WERI-Rb-1 (cell line): ENCODE results near the gene TREML1.
A peak's percentile ranks its signal among the peaks of the same experiment; 100 is the strongest.

Source experiments
- DNase-seq: peaks from one replicate; pipeline ENCODE4 v3.0.0-alpha.2; 2020
- H3K27ac ChIP-seq: fragments of 250-450 bp; sonication (Bioruptor Pico); 2 replicates; pipeline ENCODE4 v1.5.1; 2020; ENCODE audit warnings: mild to moderate bottlenecking, moderate library complexity
- H3K27me3 ChIP-seq: fragments of 250-450 bp; sonication (Bioruptor Pico); 2 replicates; pipeline ENCODE4 v1.5.1; 2021; ENCODE audit warnings: mild to moderate bottlenecking, low read depth, moderate library complexity; ENCODE audit not compliant: insufficient read depth, severe bottlenecking
- H3K36me3 ChIP-seq: fragments of 250-450 bp; sonication (Bioruptor Pico); 2 replicates; pipeline ENCODE4 v1.5.1; 2020; ENCODE audit warnings: mild to moderate bottlenecking, moderate library complexity
- H3K4me3 ChIP-seq: 2 replicates; pipeline ENCODE4 v1.5.1; 2011; ENCODE audit warnings: low read depth, mild to moderate bottlenecking, control low read depth, low read length
- H3K9me3 ChIP-seq: fragments of 250-450 bp; sonication (Bioruptor Pico); 2 replicates; pipeline ENCODE4 v1.5.1; 2021; ENCODE audit warnings: mild to moderate bottlenecking, moderate library complexity; ENCODE audit not compliant: severe bottlenecking
- TF ChIP-seq, protein P1 (sequence below): IDR thresholded peaks from 2 replicates; pipeline ENCODE4 v1.5.1; 2011; ENCODE audit warnings: low read depth, mild to moderate bottlenecking, control low read depth, inconsistent platforms, low read length

The TREML1 gene

DNA sequence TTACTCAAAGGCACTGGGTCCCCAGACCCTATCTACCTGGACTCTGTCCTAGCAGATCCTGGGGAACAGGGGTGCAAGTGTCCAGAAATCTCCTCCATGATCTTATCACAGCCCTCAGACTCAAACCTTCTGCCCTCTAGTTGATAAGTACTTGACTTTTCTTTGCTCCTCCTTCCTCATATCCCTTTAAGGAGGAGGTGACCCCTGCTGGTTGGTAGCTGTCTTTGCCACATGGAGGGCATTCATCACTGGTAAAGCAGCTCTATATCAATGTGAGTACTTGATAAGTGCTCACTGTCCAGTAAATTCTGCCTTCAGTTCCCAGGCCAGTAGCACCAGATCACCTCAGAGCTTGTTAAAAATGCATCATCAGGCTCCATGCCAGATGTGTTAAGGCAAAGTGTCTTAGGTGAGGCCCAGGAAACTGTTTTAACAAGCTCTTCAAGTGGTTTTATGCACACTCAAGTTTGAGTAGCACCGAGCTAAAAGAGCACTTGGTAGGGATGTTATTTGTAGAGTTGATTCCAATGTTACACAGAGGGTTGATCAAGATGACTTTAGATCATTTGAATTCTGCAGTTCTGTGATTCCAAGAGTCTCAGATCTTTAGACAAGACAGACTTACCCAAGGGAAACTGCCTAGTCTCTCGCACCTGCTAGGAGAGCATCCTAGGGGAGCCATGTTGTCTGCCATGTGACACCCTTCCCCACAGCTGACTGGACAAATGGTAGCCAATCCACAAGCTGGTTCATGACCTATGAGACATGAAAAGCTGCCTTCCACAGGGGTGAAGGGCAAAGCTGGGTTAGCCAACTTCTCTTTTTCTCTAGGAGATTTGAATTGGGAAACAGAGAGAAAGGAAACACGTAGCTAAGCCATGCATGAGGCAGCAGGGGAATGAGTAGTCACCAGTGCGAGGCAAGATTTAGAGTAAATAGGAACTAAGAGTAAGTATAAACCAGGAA is 28.2 kb upstream of the TREML1 start:
- Histone ChIP-seq H3K36me3 (no peaks in the 10 kb centered on the region), H3K9me3 (no peaks in the 10 kb centered on the region), H3K27ac (peak overlapping the region; percentile 19; the same call in 1 of the 2 replicates), H3K27me3 (no peaks in the 10 kb centered on the region), H3K4me3 (no peak overlapping the region)
- TF ChIP-seq, protein P1, sequence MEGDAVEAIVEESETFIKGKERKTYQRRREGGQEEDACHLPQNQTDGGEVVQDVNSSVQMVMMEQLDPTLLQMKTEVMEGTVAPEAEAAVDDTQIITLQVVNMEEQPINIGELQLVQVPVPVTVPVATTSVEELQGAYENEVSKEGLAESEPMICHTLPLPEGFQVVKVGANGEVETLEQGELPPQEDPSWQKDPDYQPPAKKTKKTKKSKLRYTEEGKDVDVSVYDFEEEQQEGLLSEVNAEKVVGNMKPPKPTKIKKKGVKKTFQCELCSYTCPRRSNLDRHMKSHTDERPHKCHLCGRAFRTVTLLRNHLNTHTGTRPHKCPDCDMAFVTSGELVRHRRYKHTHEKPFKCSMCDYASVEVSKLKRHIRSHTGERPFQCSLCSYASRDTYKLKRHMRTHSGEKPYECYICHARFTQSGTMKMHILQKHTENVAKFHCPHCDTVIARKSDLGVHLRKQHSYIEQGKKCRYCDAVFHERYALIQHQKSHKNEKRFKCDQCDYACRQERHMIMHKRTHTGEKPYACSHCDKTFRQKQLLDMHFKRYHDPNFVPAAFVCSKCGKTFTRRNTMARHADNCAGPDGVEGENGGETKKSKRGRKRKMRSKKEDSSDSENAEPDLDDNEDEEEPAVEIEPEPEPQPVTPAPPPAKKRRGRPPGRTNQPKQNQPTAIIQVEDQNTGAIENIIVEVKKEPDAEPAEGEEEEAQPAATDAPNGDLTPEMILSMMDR: peak; percentile 93
- peak; percentile 89 for DNase-seq

DNA sequence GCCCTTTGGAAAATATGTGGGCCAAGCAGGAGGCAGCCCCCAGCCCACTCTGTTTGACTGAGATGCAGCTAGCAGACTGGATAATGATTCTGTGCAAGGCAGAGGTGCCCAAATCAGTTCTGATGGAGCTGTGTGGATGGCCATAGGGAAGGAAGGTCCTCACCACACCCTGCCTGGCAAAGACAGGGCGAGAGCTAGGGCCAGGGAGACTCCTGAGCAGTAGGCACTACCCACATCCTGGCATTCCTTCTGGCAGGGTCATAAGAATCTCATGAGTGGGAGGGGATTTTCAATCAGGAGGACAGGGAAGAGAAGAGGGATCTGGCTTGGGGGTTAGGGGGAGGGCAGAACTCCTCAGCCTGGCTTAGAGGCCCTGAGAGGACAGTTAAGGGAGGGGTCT is 27.4 kb upstream of the TREML1 start:
- Histone ChIP-seq H3K4me3 (no peak overlapping the region), H3K9me3 (no peaks in the 10 kb centered on the region), H3K27ac (peak overlapping the region; percentile 19; the same call in 1 of the 2 replicates), H3K36me3 (no peaks in the 10 kb centered on the region), H3K27me3 (no peaks in the 10 kb centered on the region)
- DNase-seq: peak; percentile 50
- TF ChIP-seq, protein P1: no peak

DNA sequence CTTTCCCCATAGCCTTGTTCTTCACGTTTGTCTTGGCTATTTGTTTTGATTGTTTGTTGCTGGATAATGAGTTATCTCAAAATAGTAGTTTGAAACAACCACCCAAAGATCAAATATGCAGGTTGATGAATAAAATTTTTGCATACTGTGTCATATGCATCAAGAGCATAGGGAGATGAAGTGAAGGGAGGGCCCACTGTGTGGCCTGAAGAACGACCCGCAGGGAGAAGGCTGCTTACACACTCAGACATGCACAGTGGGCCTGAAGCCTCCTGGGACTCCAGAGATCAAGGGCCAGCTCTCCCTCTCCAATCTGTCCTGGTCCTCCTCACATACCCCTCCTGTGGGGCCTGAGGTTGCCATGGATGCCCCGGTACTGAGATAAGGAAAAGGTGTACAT is 25.0 kb upstream of the TREML1 start:
- Histone ChIP-seq H3K27me3 (no peaks in the 10 kb centered on the region), H3K4me3 (no peak overlapping the region), H3K36me3 (no peaks in the 10 kb centered on the region), H3K9me3 (no peaks in the 10 kb centered on the region), H3K27ac (no peak overlapping the region)
- TF ChIP-seq, protein P1: no peak
- DNase-seq: no peak

DNA sequence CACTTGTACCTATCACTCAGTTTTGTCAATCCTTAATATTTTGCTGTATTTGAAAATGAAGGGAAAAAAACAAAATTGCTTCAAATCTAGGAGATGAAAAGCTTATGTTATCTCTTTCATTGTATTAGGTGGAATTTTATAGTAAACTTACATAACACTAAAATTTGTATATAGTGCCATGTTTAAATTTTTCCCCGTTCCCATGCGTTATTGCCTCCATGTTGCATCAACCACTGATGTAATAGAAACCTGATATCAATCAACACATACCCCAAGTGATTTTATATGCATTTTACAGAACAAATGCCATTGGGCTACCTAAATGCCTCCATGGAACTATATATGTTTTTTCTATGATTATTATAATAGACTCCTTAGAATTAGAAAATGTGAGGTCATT is 23.5 kb upstream of the TREML1 start:
- Histone ChIP-seq H3K27me3 (no peaks in the 10 kb centered on the region), H3K4me3 (no peak overlapping the region), H3K36me3 (no peaks in the 10 kb centered on the region), H3K9me3 (no peaks in the 10 kb centered on the region), H3K27ac (no peak overlapping the region)
- TF ChIP-seq, protein P1: no peak
- no peak for DNase-seq

DNA sequence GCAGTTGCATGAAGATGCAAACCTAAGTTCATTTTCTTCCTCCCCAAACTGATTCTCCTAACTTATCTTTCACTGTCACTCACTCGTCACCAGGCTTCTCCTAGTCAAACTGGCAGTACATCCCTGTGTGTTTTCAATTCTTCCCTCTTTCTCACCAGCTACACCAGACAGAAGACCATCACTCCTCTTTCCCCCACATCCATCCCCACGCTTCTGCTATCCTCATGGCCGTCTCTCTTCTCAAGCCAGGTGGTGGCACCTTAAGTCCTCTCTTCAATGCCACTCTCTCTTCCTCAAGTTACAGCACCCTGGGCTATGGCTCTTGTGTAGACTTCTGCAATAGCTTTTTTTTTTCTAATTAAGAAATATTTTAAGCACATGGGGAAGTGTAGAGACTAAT is 23.1 kb upstream of the TREML1 start:
- Histone ChIP-seq H3K27ac (no peak overlapping the region), H3K36me3 (no peaks in the 10 kb centered on the region), H3K4me3 (no peak overlapping the region), H3K9me3 (no peaks in the 10 kb centered on the region), H3K27me3 (no peaks in the 10 kb centered on the region)
- TF ChIP-seq, protein P1: no peak
- no peak for DNase-seq
